HG03342 (cell line): ENCODE measurements around the gene ANTKMT.

ENCODE experiments used
- ATAC-seq: cut with Tn5 transposase; IDR thresholded peaks from one replicate; pipeline ENCODE4 v1.9.1; 2021; ENCODE audit warnings: mild to moderate bottlenecking, moderate library complexity; ENCODE audit not compliant: unreplicated experiment

Gene ANTKMT

GRCh38 chr16:720990-721764 lies at the start of gene ANTKMT:
Gene ANTKMT (plus strand): TSS chr16:721146. CDS start chr16:721275, 129 bp downstream.
- ATAC-seq, result peak; percentile 65

- ATAC-seq, result no peak
Observed at GRCh38 chr16:671353-672131, 49.4 kb upstream of the ANTKMT start.

- no peak for ATAC-seq
Observed at GRCh38 chr16:672371-672770, 48.6 kb upstream of the ANTKMT start.

GRCh38 chr16:672851-673250 lies 48.1 kb upstream of the ANTKMT start:
- no peak for ATAC-seq

GRCh38 chr16:673399-673991 lies 47.5 kb upstream of the ANTKMT start:
- ATAC-seq, result no peak

- no peak for ATAC-seq
Observed at GRCh38 chr16:674214-674881, 46.6 kb upstream of the ANTKMT start.

- ATAC-seq, result no peak
Observed at GRCh38 chr16:674968-675883, 45.7 kb upstream of the ANTKMT start, which contains the start of gene RHBDL1. Gene RHBDL1 (plus strand): TSS chr16:675671. CDS start chr16:675791, 120 bp downstream.

GRCh38 chr16:675884-676564 lies 44.9 kb upstream of the ANTKMT start:
- ATAC-seq, result no peak

- no peak for ATAC-seq
Observed at GRCh38 chr16:676565-676902, 44.4 kb upstream of the ANTKMT start.

- no peak for ATAC-seq
Observed at GRCh38 chr16:676913-677312, 44.0 kb upstream of the ANTKMT start.

GRCh38 chr16:677316-678190 lies 43.4 kb upstream of the ANTKMT start:
- no peak for ATAC-seq

- ATAC-seq, result no peak
Observed at GRCh38 chr16:678209-678857, 42.6 kb upstream of the ANTKMT start.

GRCh38 chr16:678858-679813 lies 41.8 kb upstream of the ANTKMT start:
- no peak for ATAC-seq

GRCh38 chr16:679814-680624 lies 40.9 kb upstream of the ANTKMT start, which contains the start of gene STUB1:
Gene STUB1 (plus strand): TSS chr16:680410. CDS start chr16:680526, 116 bp downstream.
- ATAC-seq, result peak; percentile 31

GRCh38 chr16:680625-680945 lies 40.4 kb upstream of the ANTKMT start:
- no peak for ATAC-seq
